ENCODE results near the gene ENC1. TPM values are rescaled to one million over a fixed set of nuclear protein-coding genes. Genes with fewer than 3 reads are reported as not detected.

The ENC1 gene
- total and polyA plus RNA-seq, 4 experiments from 2014 or later, result 0.10 to 0.84 (median 0.68) TPM

GRCh38 chr5:74638970-74639806, 1.3 kb downstream of the ENC1 start:
- H3K4me1 ChIP-seq (ENCODE audit: insufficient read depth, low read length), result peaks cover 25% of the 10 kb centered on the region
- POLR2A ChIA-PET (ENCODE audit: partially characterized antibody), result interaction anchor here (1.1 to 2.1 kb wide), 2 partner anchors 9 to 14 kb away, joined by 3 to 9 read pairs; no protein-coding TSS in a partner anchor
- H3K9me3 ChIP-seq (ENCODE audit: control insufficient read depth in 1 of 2, low read length in 2 of 2), result no peaks in the 10 kb centered on the region
- Mint-ChIP-seq H3K27me3 (peaks cover 10 to 13% of the 10 kb centered on the region in 2 donors), H3K4me1 (peaks cover 15 to 33% (median 22%) of the 10 kb centered on the region in 4 donors), H3K27ac (peak overlapping the region in 3 of 7 donors; percentile 22 to 54 (median 36)), H3K36me3 (no peaks in the 10 kb centered on the region), H3K4me3 (peak overlapping the region; percentile 84 to 96 (median 90)), H3K9me3 (no peaks in the 10 kb centered on the region)
- no peaks in the 10 kb centered on the region for H3K27me3 ChIP-seq (ENCODE audit: insufficient read depth, low read length)
- no peaks in the 10 kb centered on the region for H3K36me3 ChIP-seq (ENCODE audit: insufficient read depth, low read length)
- CTCF ChIA-PET (ENCODE audit: partially characterized antibody), result interaction anchor here (0.9 to 8.8 kb wide), 6 partner anchors 10 to 737 kb away, joined by 3 to 58 read pairs (median 5); no protein-coding TSS in a partner anchor
- no peak for DNase-seq
- intact Hi-C loops (cut with micrococcal nuclease), result no loop called here
- H3K27ac ChIP-seq (ENCODE audit: low read depth, low read length), result no peak overlapping the region
- peak overlapping the region; percentile 31 to 64 for H3K4me3 ChIP-seq (ENCODE audit: low read length in 2 of 2)

- DNase-seq, result no peak
- peak overlapping the region in 1 of 2 donors; percentile 64 for H3K4me3 ChIP-seq (ENCODE audit: low read length in 2 of 2)
- H3K4me1 ChIP-seq (ENCODE audit: insufficient read depth, low read length), result peaks cover 25% of the 10 kb centered on the region
- Mint-ChIP-seq H3K4me1 (peaks cover 15 to 33% (median 22%) of the 10 kb centered on the region in 4 donors), H3K9me3 (no peaks in the 10 kb centered on the region), H3K36me3 (no peaks in the 10 kb centered on the region), H3K27ac (no peak overlapping the region), H3K27me3 (peaks cover 10 to 13% of the 10 kb centered on the region in 2 donors), H3K4me3 (peak overlapping the region in 5 of 8 donors; percentile 23 to 95 (median 57))
- no peaks in the 10 kb centered on the region for H3K36me3 ChIP-seq (ENCODE audit: insufficient read depth, low read length)
- no peaks in the 10 kb centered on the region for H3K27me3 ChIP-seq (ENCODE audit: insufficient read depth, low read length)
- ChIA-PET CTCF (ENCODE audit: partially characterized antibody) (no interaction called here), POLR2A (ENCODE audit: partially characterized antibody) (no interaction called here)
- no peaks in the 10 kb centered on the region for H3K9me3 ChIP-seq (ENCODE audit: control insufficient read depth in 1 of 2, low read length in 2 of 2)
- intact Hi-C loops (cut with micrococcal nuclease), result no loop called here
- H3K27ac ChIP-seq (ENCODE audit: low read depth, low read length), result no peak overlapping the region
Measured at GRCh38 chr5:74638544-74638969, 2.0 kb downstream of the ENC1 start.

GRCh38 chr5:74636552-74636951, 4.0 kb downstream of the ENC1 start:
- no peak overlapping the region for H3K27ac ChIP-seq (ENCODE audit: low read depth, low read length)
- Mint-ChIP-seq H3K9me3 (no peaks in the 10 kb centered on the region), H3K27me3 (peaks cover 10 to 13% of the 10 kb centered on the region in 2 donors), H3K4me1 (peaks cover 17 to 37% (median 26%) of the 10 kb centered on the region in 4 donors), H3K27ac (no peak overlapping the region), H3K36me3 (no peaks in the 10 kb centered on the region), H3K4me3 (no peak overlapping the region)
- peaks cover 31% of the 10 kb centered on the region for H3K4me1 ChIP-seq (ENCODE audit: insufficient read depth, low read length)
- no peak for DNase-seq
- CTCF ChIA-PET (ENCODE audit: partially characterized antibody), result interaction anchor here (0.7 kb wide), 1 partner anchor 527 kb away, joined by 3 read pairs; no protein-coding TSS in a partner anchor
- POLR2A ChIA-PET (ENCODE audit: partially characterized antibody), result no interaction called here
- H3K9me3 ChIP-seq (ENCODE audit: control insufficient read depth in 1 of 2, low read length in 2 of 2), result no peaks in the 10 kb centered on the region
- no peaks in the 10 kb centered on the region for H3K27me3 ChIP-seq (ENCODE audit: insufficient read depth, low read length)
- no peak overlapping the region for H3K4me3 ChIP-seq (ENCODE audit: low read length in 2 of 2)
- intact Hi-C loops (cut with micrococcal nuclease), result no loop called here
- no peaks in the 10 kb centered on the region for H3K36me3 ChIP-seq (ENCODE audit: insufficient read depth, low read length)

- POLR2A ChIA-PET (ENCODE audit: partially characterized antibody), result no interaction called here
- intact Hi-C loops (cut with micrococcal nuclease), result no loop called here
Measured at GRCh38 chr5:74636149-74636548, 4.4 kb downstream of the ENC1 start.

GRCh38 chr5:74634611-74635286, 5.8 kb downstream of the ENC1 start:
- Mint-ChIP-seq H3K27me3 (peaks cover 10 to 11% of the 10 kb centered on the region in 2 donors), H3K27ac (no peak overlapping the region)

More at GRCh38 chr5:74636149-74636548, 4.4 kb downstream of the ENC1 start:
- DNase-seq, result no peak
- Mint-ChIP-seq H3K9me3 (no peaks in the 10 kb centered on the region), H3K4me1 (peaks cover 15 to 37% (median 28%) of the 10 kb centered on the region in 4 donors), H3K4me3 (no peak overlapping the region), H3K27me3 (peaks cover 10 to 12% of the 10 kb centered on the region in 2 donors), H3K36me3 (no peaks in the 10 kb centered on the region), H3K27ac (no peak overlapping the region)
- no peaks in the 10 kb centered on the region for H3K9me3 ChIP-seq (ENCODE audit: control insufficient read depth in 1 of 2, low read length in 2 of 2)
- H3K36me3 ChIP-seq (ENCODE audit: insufficient read depth, low read length), result no peaks in the 10 kb centered on the region
- H3K4me1 ChIP-seq (ENCODE audit: insufficient read depth, low read length), result peaks cover 31% of the 10 kb centered on the region
- H3K27ac ChIP-seq (ENCODE audit: low read depth, low read length), result no peak overlapping the region
- H3K4me3 ChIP-seq (ENCODE audit: low read length in 2 of 2), result no peak overlapping the region
- no peaks in the 10 kb centered on the region for H3K27me3 ChIP-seq (ENCODE audit: insufficient read depth, low read length)
- CTCF ChIA-PET (ENCODE audit: partially characterized antibody), result no interaction called here

GRCh38 chr5:74633695-74634094, 6.8 kb downstream of the ENC1 start:
- Mint-ChIP-seq H3K9me3 (no peaks in the 10 kb centered on the region), H3K27ac (no peak overlapping the region), H3K4me3 (no peak overlapping the region), H3K36me3 (no peaks in the 10 kb centered on the region), H3K4me1 (peaks cover 11 to 35% (median 18%) of the 10 kb centered on the region in 4 donors), H3K27me3 (peaks cover 3 to 10% of the 10 kb centered on the region in 2 donors)
- ChIA-PET POLR2A (ENCODE audit: partially characterized antibody) (no interaction called here), CTCF (ENCODE audit: partially characterized antibody) (interaction anchor here (0.7 to 2.1 kb wide), 4 partner anchors 8 to 731 kb away, joined by 3 to 6 read pairs (median 4); no protein-coding TSS in a partner anchor)
- no peak for DNase-seq
- H3K4me1 ChIP-seq (ENCODE audit: insufficient read depth, low read length), result peaks cover 22% of the 10 kb centered on the region
- intact Hi-C loops (cut with micrococcal nuclease), result no loop called here
- no peaks in the 10 kb centered on the region for H3K9me3 ChIP-seq (ENCODE audit: control insufficient read depth in 1 of 2, low read length in 2 of 2)
- no peaks in the 10 kb centered on the region for H3K27me3 ChIP-seq (ENCODE audit: insufficient read depth, low read length)
- H3K36me3 ChIP-seq (ENCODE audit: insufficient read depth, low read length), result no peaks in the 10 kb centered on the region
- H3K27ac ChIP-seq (ENCODE audit: low read depth, low read length), result no peak overlapping the region
- H3K4me3 ChIP-seq (ENCODE audit: low read length in 2 of 2), result no peak overlapping the region

More at GRCh38 chr5:74634611-74635286, 5.8 kb downstream of the ENC1 start:
- DNase-seq, result no peak
- ChIA-PET CTCF (ENCODE audit: partially characterized antibody) (interaction anchor here (1.0 to 2.1 kb wide), 2 partner anchors 9 to 728 kb away, joined by 3 to 6 read pairs; no protein-coding TSS in a partner anchor), POLR2A (ENCODE audit: partially characterized antibody) (interaction anchor here (1.4 kb wide), 1 partner anchor 21 kb away, joined by 3 read pairs; no protein-coding TSS in a partner anchor)
- no peaks in the 10 kb centered on the region for H3K9me3 Mint-ChIP-seq
- H3K9me3 ChIP-seq (ENCODE audit: control insufficient read depth in 1 of 2, low read length in 2 of 2), result no peaks in the 10 kb centered on the region
- no peaks in the 10 kb centered on the region for H3K36me3 ChIP-seq (ENCODE audit: insufficient read depth, low read length)
- no peaks in the 10 kb centered on the region for H3K27me3 ChIP-seq (ENCODE audit: insufficient read depth, low read length)
- H3K4me3 ChIP-seq (ENCODE audit: low read length in 2 of 2), result no peak overlapping the region
- intact Hi-C loops (cut with micrococcal nuclease), result no loop called here
- peaks cover 33% of the 10 kb centered on the region for H3K4me1 ChIP-seq (ENCODE audit: insufficient read depth, low read length)
- H3K27ac ChIP-seq (ENCODE audit: low read depth, low read length), result no peak overlapping the region
- H3K4me1 Mint-ChIP-seq, result peaks cover 18 to 45% (median 29%) of the 10 kb centered on the region in 4 donors
- H3K36me3 Mint-ChIP-seq, result no peaks in the 10 kb centered on the region
- no peak overlapping the region for H3K4me3 Mint-ChIP-seq

- no peak overlapping the region for H3K4me3 Mint-ChIP-seq
- H3K36me3 ChIP-seq (ENCODE audit: insufficient read depth, low read length), result no peaks in the 10 kb centered on the region
- no peak overlapping the region for H3K4me3 ChIP-seq (ENCODE audit: low read length in 2 of 2)
- H3K4me1 ChIP-seq (ENCODE audit: insufficient read depth, low read length), result peaks cover 21% of the 10 kb centered on the region
- POLR2A ChIA-PET (ENCODE audit: partially characterized antibody), result no interaction called here
- H3K4me1 Mint-ChIP-seq, result peaks cover 11 to 27% (median 17%) of the 10 kb centered on the region in 4 donors
- no peaks in the 10 kb centered on the region for H3K27me3 ChIP-seq (ENCODE audit: insufficient read depth, low read length)
- no peaks in the 10 kb centered on the region for H3K9me3 ChIP-seq (ENCODE audit: control insufficient read depth in 1 of 2, low read length in 2 of 2)
- no peaks in the 10 kb centered on the region for H3K36me3 Mint-ChIP-seq
- no peak for DNase-seq
- H3K9me3 Mint-ChIP-seq, result no peaks in the 10 kb centered on the region
- peaks cover 3 to 10% of the 10 kb centered on the region in 2 donors for H3K27me3 Mint-ChIP-seq
- CTCF ChIA-PET (ENCODE audit: partially characterized antibody), result interaction anchor here (1.2 kb wide), 1 partner anchor 9 kb away, joined by 4 read pairs; no protein-coding TSS in a partner anchor
- intact Hi-C loops (cut with micrococcal nuclease), result no loop called here
- no peak overlapping the region for H3K27ac ChIP-seq (ENCODE audit: low read depth, low read length)
- no peak overlapping the region for H3K27ac Mint-ChIP-seq
Measured at GRCh38 chr5:74632947-74633356, 7.6 kb downstream of the ENC1 start.
